Measurements from ENCODE around the gene PLB1.

The PLB1 gene

GRCh38 chr2:28486526-28486925, 9.3 kb upstream of the PLB1 start:
- H3K4me3 ChIP-seq (ENCODE audit: extremely low read depth, insufficient read depth, low read length, poor library complexity, severe bottlenecking) = no peak overlapping the region
- no peaks in the 10 kb centered on the region for H3K4me1 ChIP-seq (ENCODE audit: control insufficient read depth, insufficient read depth, low read length, poor library complexity, severe bottlenecking)
- no peaks in the 10 kb centered on the region for H3K36me3 ChIP-seq (ENCODE audit: control insufficient read depth, insufficient read depth, low read length)
- no peak overlapping the region for H3K27ac ChIP-seq (ENCODE audit: low read depth, low read length, severe bottlenecking)
- 92 to 96% methylated on average over 4 of the region's 4 CpGs for WGBS, 2 experiments (ENCODE audit: insufficient coverage in 2 of 2)
- H3K9me3 ChIP-seq (ENCODE audit: control insufficient read depth, low read length) = no peaks in the 10 kb centered on the region

- Histone ChIP-seq H3K9me3 (ENCODE audit: control insufficient read depth, low read length) (no peaks in the 10 kb centered on the region), H3K4me1 (ENCODE audit: control insufficient read depth, insufficient read depth, low read length, poor library complexity, severe bottlenecking) (no peaks in the 10 kb centered on the region), H3K36me3 (ENCODE audit: control insufficient read depth, insufficient read depth, low read length) (no peaks in the 10 kb centered on the region), H3K27ac (ENCODE audit: low read depth, low read length, severe bottlenecking) (no peak overlapping the region), H3K4me3 (ENCODE audit: extremely low read depth, insufficient read depth, low read length, poor library complexity, severe bottlenecking) (no peak overlapping the region)
- WGBS, 2 experiments (ENCODE audit: insufficient coverage in 2 of 2) = 91 to 94% methylated on average over 3 to 4 of the region's 4 CpGs
Observed at GRCh38 chr2:28487258-28487657, 8.6 kb upstream of the PLB1 start.

DNA sequence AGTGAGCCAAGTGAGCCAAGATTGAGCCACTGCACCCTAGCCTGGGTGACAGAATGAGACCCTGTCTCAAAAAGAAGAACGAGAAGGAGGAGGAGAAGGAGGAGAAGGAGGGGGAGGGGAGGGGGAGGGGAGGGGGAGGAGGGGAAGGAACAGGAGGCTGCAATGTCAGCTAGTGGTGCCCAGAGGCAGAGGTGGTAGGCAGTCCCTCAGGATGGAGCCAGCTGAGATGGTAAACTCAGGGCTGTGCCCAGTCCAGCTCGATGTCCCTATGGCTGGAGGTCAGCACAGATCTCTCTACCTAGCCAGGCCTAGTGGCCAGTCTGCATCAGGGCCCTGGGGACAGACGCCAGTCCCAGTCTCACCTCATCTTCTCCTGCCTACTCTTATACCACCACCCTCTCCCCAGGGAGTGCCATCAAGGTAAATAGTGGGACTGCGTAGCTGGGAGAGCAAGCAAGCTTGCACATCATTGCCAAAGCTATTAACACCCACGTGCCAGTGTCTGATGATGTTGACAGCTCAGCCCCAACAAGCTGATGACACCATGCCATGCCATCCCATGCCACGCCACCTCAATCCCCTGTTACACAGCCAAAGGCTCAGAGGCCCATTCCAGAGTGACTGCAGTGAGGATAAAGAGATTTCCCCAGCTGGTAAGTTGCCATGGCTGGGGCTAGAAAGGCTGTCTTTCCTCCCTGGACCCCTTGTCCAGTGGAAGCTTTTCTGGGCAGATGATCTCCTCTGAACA, 7.6 kb upstream of the PLB1 start:
- 79 to 100% methylated on average over 3 to 4 of the region's 6 CpGs for WGBS, 2 experiments (ENCODE audit: insufficient coverage in 2 of 2)
- H3K4me3 ChIP-seq (ENCODE audit: extremely low read depth, insufficient read depth, low read length, poor library complexity, severe bottlenecking) = no peak overlapping the region
- no peaks in the 10 kb centered on the region for H3K4me1 ChIP-seq (ENCODE audit: control insufficient read depth, insufficient read depth, low read length, poor library complexity, severe bottlenecking)
- H3K27ac ChIP-seq (ENCODE audit: low read depth, low read length, severe bottlenecking) = no peak overlapping the region
- H3K9me3 ChIP-seq (ENCODE audit: control insufficient read depth, low read length) = no peaks in the 10 kb centered on the region
- H3K36me3 ChIP-seq (ENCODE audit: control insufficient read depth, insufficient read depth, low read length) = no peaks in the 10 kb centered on the region

DNA sequence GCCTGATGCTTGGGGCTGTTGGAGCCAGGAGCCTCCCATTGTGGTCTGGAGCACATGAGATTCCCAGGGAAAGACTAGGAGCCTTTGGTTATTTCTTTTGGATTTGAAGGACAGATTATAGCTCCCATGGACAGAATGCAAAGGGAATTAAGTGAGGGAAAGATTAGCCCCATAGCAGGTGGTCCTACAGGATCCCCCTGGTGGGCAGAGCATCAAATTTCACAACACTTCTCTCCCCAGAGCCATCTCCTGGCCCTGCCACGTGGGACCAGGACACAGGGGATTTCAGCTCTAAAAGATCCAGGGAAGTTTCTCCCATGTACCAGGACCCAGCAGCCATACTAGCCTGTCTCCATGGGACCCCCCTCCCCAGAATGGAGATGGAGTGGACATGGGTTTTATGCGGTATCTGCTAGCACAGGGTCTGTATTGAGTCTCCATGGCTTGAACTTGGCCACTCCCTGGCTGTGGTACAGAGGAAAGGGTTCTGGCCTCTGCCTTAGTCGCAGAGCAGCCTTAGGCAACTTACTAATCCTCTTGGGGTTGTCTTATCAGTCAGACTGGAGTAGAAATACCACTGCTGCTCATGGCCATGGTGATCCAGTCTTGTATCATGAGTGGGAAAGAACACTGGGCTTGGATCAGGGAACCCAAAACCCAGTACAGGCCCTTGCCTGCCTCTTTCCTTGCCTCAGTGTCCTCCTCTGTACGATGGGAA, 6.8 kb upstream of the PLB1 start:
- Histone ChIP-seq H3K36me3 (ENCODE audit: control insufficient read depth, insufficient read depth, low read length) (no peaks in the 10 kb centered on the region), H3K9me3 (ENCODE audit: control insufficient read depth, low read length) (no peaks in the 10 kb centered on the region)
- WGBS, 2 experiments (ENCODE audit: insufficient coverage in 2 of 2) = 88 to 94% methylated on average over 2 to 3 of the region's 4 CpGs

DNA sequence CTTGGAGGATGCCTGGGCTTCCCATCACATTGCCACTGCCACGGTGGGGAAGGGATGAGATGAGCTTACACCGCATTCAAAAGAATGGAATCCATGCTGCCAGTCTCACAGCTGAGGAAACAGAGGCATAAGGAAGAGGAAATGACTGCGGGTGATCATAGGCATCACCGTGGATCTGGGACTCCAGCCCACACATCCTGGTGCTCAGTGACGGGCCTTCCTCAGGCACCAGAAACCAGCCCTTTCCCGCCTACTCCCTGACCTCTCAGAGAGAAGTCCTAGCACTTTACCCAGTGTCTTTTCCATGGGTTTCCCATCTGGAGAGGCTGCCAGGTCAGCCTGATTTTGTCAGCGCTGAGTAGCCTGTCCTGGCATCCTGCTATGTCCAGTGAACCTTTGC, 5.3 kb upstream of the PLB1 start:
- Histone ChIP-seq H3K36me3 (ENCODE audit: control insufficient read depth, insufficient read depth, low read length) (no peaks in the 10 kb centered on the region), H3K27ac (ENCODE audit: low read depth, low read length, severe bottlenecking) (no peak overlapping the region), H3K9me3 (ENCODE audit: control insufficient read depth, low read length) (no peaks in the 10 kb centered on the region), H3K4me3 (ENCODE audit: extremely low read depth, insufficient read depth, low read length, poor library complexity, severe bottlenecking) (no peak overlapping the region), H3K4me1 (ENCODE audit: control insufficient read depth, insufficient read depth, low read length, poor library complexity, severe bottlenecking) (no peaks in the 10 kb centered on the region)
- 96 to 97% methylated on average over 5 to 7 of the region's 7 CpGs for WGBS, 2 experiments (ENCODE audit: insufficient coverage in 2 of 2)

More for the DNA sequence above, 6.8 kb upstream of the PLB1 start:
- no peak overlapping the region for H3K27ac ChIP-seq (ENCODE audit: low read depth, low read length, severe bottlenecking)
- H3K4me1 ChIP-seq (ENCODE audit: control insufficient read depth, insufficient read depth, low read length, poor library complexity, severe bottlenecking) = no peaks in the 10 kb centered on the region
- no peak overlapping the region for H3K4me3 ChIP-seq (ENCODE audit: extremely low read depth, insufficient read depth, low read length, poor library complexity, severe bottlenecking)

DNA sequence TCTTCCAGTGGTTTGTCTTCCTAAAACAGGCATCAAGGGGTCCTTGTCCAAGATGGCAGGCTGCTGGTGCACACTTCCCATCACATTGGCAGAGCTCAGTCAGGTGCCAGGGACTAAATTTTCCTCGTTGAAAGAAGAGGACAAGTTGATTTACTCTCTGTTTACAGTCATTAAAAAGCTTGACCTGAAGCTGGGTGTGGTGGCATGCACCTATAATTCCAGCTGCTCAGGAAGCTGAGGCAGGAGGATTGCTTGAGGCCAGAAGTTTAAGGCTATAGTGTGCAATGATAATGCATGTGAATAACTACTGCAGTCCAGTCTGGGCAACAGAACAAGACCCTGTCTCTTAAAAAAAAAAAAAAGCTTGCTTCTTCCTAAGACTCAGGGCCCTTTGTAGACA, 3.6 kb upstream of the PLB1 start:
- no peaks in the 10 kb centered on the region for H3K36me3 ChIP-seq (ENCODE audit: control insufficient read depth, insufficient read depth, low read length)
- H3K9me3 ChIP-seq (ENCODE audit: control insufficient read depth, low read length) = no peaks in the 10 kb centered on the region
- H3K27ac ChIP-seq (ENCODE audit: low read depth, low read length, severe bottlenecking) = no peak overlapping the region
- 89 to 100% methylated on average over 1 of the region's 1 CpG for WGBS, 2 experiments (ENCODE audit: insufficient coverage in 2 of 2)
- no peak overlapping the region for H3K4me3 ChIP-seq (ENCODE audit: extremely low read depth, insufficient read depth, low read length, poor library complexity, severe bottlenecking)
- no peaks in the 10 kb centered on the region for H3K4me1 ChIP-seq (ENCODE audit: control insufficient read depth, insufficient read depth, low read length, poor library complexity, severe bottlenecking)

DNA sequence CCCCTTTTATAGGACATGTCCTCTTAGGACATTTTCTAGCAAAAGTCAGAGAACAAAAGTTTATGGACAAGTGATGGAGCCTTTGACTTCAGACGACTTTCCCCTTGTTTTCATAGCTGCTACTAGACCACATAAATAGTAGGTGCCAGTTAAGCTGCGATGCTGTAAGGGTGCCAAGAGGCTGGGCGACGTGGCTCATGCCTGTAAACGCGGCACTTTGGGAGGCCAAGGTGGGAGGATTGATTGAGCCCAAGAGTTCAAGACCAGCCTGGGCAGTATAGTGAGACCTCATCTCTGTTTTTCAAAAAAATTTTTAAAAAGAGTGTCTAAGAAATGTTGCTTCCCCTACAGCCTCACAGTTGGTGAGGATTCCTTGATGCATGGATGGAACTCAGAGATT, 2.2 kb upstream of the PLB1 start:
- Histone ChIP-seq H3K36me3 (ENCODE audit: control insufficient read depth, insufficient read depth, low read length) (no peaks in the 10 kb centered on the region), H3K9me3 (ENCODE audit: control insufficient read depth, low read length) (no peaks in the 10 kb centered on the region), H3K27ac (ENCODE audit: low read depth, low read length, severe bottlenecking) (no peak overlapping the region), H3K4me1 (ENCODE audit: control insufficient read depth, insufficient read depth, low read length, poor library complexity, severe bottlenecking) (no peaks in the 10 kb centered on the region), H3K4me3 (ENCODE audit: extremely low read depth, insufficient read depth, low read length, poor library complexity, severe bottlenecking) (no peak overlapping the region)
- WGBS, 2 experiments (ENCODE audit: insufficient coverage in 2 of 2) = 85 to 100% methylated on average over 4 to 5 of the region's 6 CpGs

GRCh38 chr2:28496781-28497180, 921 bp downstream of the PLB1 start:
- Histone ChIP-seq H3K4me1 (ENCODE audit: control insufficient read depth, insufficient read depth, low read length, poor library complexity, severe bottlenecking) (no peaks in the 10 kb centered on the region), H3K9me3 (ENCODE audit: control insufficient read depth, low read length) (no peaks in the 10 kb centered on the region), H3K27ac (ENCODE audit: low read depth, low read length, severe bottlenecking) (no peak overlapping the region), H3K36me3 (ENCODE audit: control insufficient read depth, insufficient read depth, low read length) (no peaks in the 10 kb centered on the region), H3K4me3 (ENCODE audit: extremely low read depth, insufficient read depth, low read length, poor library complexity, severe bottlenecking) (no peak overlapping the region)
- 62 to 65% methylated on average over 4 of the region's 4 CpGs for WGBS, 2 experiments (ENCODE audit: insufficient coverage in 2 of 2)

DNA sequence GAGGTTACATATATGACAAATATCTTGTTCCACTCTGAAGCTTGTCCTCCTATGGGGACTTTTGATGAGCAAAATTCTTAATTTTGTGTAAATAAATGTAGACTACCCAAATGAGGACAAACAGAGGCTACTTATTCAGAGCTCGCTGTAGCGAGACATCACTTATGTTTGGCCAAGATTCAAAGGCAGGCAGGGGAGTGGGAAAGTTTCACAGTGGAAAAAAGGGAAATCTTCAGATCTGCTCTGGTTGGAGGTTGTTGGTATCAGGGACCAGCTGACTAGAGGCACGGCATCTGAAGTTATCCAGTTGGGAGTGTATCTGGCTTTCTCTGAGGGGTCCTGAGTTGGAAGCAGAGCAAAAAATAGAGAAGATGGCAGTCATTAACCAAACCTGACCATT, 1.3 kb downstream of the PLB1 start:
- Histone ChIP-seq H3K27ac (ENCODE audit: low read depth, low read length, severe bottlenecking) (no peak overlapping the region), H3K36me3 (ENCODE audit: control insufficient read depth, insufficient read depth, low read length) (no peaks in the 10 kb centered on the region), H3K4me3 (ENCODE audit: extremely low read depth, insufficient read depth, low read length, poor library complexity, severe bottlenecking) (no peak overlapping the region), H3K4me1 (ENCODE audit: control insufficient read depth, insufficient read depth, low read length, poor library complexity, severe bottlenecking) (no peaks in the 10 kb centered on the region), H3K9me3 (ENCODE audit: control insufficient read depth, low read length) (no peaks in the 10 kb centered on the region)
- 94 to 100% methylated on average over 3 of the region's 3 CpGs for WGBS, 2 experiments (ENCODE audit: insufficient coverage in 2 of 2)

DNA sequence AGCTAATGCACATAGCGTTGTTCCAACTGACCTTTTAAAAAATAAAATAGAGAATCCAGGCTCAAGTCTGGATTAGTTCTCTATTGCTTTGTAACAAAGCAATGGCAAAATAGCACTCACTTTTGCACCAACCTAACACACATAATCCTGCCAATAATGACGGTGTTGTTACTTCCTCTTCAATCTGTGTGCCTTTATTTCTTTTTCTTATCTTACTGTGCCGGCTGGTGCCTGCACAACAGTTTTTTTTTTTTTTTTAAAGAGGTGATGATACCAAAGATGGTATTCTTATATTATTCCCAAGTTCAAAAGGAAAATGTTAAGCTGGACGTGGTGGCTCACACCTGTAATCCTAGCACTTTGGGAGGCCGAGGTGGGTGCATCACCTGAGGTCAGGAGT, 3.4 kb downstream of the PLB1 start:
- no peaks in the 10 kb centered on the region for H3K36me3 ChIP-seq (ENCODE audit: control insufficient read depth, insufficient read depth, low read length)
- H3K9me3 ChIP-seq (ENCODE audit: control insufficient read depth, low read length) = no peaks in the 10 kb centered on the region
- no peak overlapping the region for H3K4me3 ChIP-seq (ENCODE audit: extremely low read depth, insufficient read depth, low read length, poor library complexity, severe bottlenecking)
- WGBS, 2 experiments (ENCODE audit: insufficient coverage in 2 of 2) = 80 to 94% methylated on average over 1 to 3 of the region's 5 CpGs
- H3K4me1 ChIP-seq (ENCODE audit: control insufficient read depth, insufficient read depth, low read length, poor library complexity, severe bottlenecking) = no peaks in the 10 kb centered on the region
- H3K27ac ChIP-seq (ENCODE audit: low read depth, low read length, severe bottlenecking) = no peak overlapping the region

DNA sequence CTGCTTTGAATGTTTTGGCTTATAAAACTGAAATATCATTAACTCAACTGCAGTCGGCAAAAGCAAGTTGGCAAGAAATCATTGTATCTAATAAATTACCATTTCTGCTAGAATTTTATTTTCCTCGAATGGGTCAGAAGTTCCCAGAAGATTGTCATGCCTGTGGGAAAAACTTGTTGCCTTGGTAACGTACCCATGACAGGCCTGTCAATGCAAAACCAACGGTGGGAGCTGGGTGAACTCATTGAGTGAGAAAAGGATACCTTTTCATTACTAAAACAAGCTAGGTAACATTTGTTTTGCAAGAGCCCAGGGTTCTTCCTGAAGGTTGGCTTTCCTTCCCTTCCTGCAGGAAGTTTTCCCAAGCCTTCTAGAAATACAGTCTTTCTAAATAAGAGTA, 9.5 kb downstream of the PLB1 start:
- H3K36me3 ChIP-seq (ENCODE audit: control insufficient read depth, insufficient read depth, low read length) = no peaks in the 10 kb centered on the region
- H3K4me1 ChIP-seq (ENCODE audit: control insufficient read depth, insufficient read depth, low read length, poor library complexity, severe bottlenecking) = no peaks in the 10 kb centered on the region
- 40 to 90% methylated on average over 1 to 2 of the region's 4 CpGs for WGBS, 2 experiments (ENCODE audit: insufficient coverage in 2 of 2)
- H3K9me3 ChIP-seq (ENCODE audit: control insufficient read depth, low read length) = no peaks in the 10 kb centered on the region
- H3K27ac ChIP-seq (ENCODE audit: low read depth, low read length, severe bottlenecking) = no peak overlapping the region
- no peak overlapping the region for H3K4me3 ChIP-seq (ENCODE audit: extremely low read depth, insufficient read depth, low read length, poor library complexity, severe bottlenecking)

Data from mesodermal cell (in vitro differentiated cells).